ENCODE measurements around the gene GAGE12G. TPM values are rescaled to one million over a fixed set of nuclear protein-coding genes. Genes with fewer than 3 reads are reported as not detected.

GAGE12G gene
- total RNA-seq, 1 donor from 2014 or later, result not detected

GRCh38 chrX:49610718-49611310 is 40.6 kb downstream of the GAGE12G start:
- Mint-ChIP-seq H3K9me3 (peaks cover 3% of the 10 kb centered on the region), H3K4me3 (no peak overlapping the region), H3K4me1 (peaks cover 3% of the 10 kb centered on the region), H3K27me3 (ENCODE audit: low read depth) (no peaks in the 10 kb centered on the region), H3K27ac (ENCODE audit: unreplicated experiment) (no peak overlapping the region), H3K36me3 (ENCODE audit: low read depth) (no peaks in the 10 kb centered on the region)
- no peak for DNase-seq (ENCODE audit: low read depth, low spot score)
- TF ChIP-seq CTCF (conservative IDR thresholded peaks at IDR 0.05), result no peak

DNA sequence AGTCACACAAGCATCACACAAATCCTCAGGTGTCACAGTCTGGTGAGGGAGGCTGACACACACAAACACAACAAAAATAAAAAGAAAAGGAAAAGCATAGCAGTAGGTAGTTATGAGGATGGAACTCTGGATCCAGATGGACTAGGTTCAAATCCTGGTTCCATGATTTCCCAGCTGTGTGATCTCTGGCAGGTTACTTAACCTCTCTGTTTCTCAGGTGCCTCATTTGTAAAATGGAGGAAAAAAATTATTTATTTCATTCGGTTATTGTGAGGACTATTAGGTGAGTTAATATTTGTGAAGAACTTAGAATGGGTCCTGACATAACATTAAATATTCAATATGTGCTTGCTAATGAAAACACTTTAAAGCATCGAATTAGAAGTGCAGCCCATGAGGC is 48.4 kb downstream of the GAGE12G start:
- H3K4me1 Mint-ChIP-seq, result peaks cover 7% of the 10 kb centered on the region
- no peak overlapping the region for H3K4me3 Mint-ChIP-seq
- H3K9me3 Mint-ChIP-seq, result peaks cover 4% of the 10 kb centered on the region
- no peak for DNase-seq (ENCODE audit: low read depth, low spot score)
- H3K27ac Mint-ChIP-seq (ENCODE audit: unreplicated experiment), result no peak overlapping the region
- no peaks in the 10 kb centered on the region for H3K27me3 Mint-ChIP-seq (ENCODE audit: low read depth)
- no peak for TF ChIP-seq CTCF (conservative IDR thresholded peaks at IDR 0.05)
- no peaks in the 10 kb centered on the region for H3K36me3 Mint-ChIP-seq (ENCODE audit: low read depth)

Other genes with a start within 250 kb of the GAGE12G start
- not detected in 2 replicates for gene GAGE12J, start 248.4 kb upstream of the GAGE12G start, total RNA-seq
- gene GAGE13, start 238.8 kb upstream of the GAGE12G start, total RNA-seq, result not detected in 2 replicates
- not detected in 2 replicates for gene GAGE12C, start 38.2 kb upstream of the GAGE12G start, total RNA-seq
- gene GAGE12D, start 28.7 kb upstream of the GAGE12G start, total RNA-seq, result not detected in 2 replicates
- gene GAGE12E, start 19.1 kb upstream of the GAGE12G start, total RNA-seq, result not detected in 2 replicates
- not detected in 2 replicates for gene GAGE12F, start 9.6 kb upstream of the GAGE12G start, total RNA-seq
- gene GAGE12H, start 9.5 kb downstream of the GAGE12G start, total RNA-seq, result not detected in 2 replicates
- not detected in 2 replicates for gene GAGE2A, start 19.1 kb downstream of the GAGE12G start, total RNA-seq
- not detected in 2 replicates for gene GAGE1, start 28.6 kb downstream of the GAGE12G start, total RNA-seq
- not detected in 2 replicates for gene PAGE1, start 125.6 kb downstream of the GAGE12G start, total RNA-seq